NCI-H1436 (cell line): Measurements from ENCODE around the gene KIRREL3.
"Not testable (repeated sequence)": the region's sequence is repeated elsewhere in the genome, so short reads cannot be mapped to it uniquely, and the experiment has no call there.

ENCODE experiments used
- DNase-seq: peaks from one replicate; lab custom pipeline; 2025; lab: John Stamatoyannopoulos, UW

KIRREL3 gene

DNA sequence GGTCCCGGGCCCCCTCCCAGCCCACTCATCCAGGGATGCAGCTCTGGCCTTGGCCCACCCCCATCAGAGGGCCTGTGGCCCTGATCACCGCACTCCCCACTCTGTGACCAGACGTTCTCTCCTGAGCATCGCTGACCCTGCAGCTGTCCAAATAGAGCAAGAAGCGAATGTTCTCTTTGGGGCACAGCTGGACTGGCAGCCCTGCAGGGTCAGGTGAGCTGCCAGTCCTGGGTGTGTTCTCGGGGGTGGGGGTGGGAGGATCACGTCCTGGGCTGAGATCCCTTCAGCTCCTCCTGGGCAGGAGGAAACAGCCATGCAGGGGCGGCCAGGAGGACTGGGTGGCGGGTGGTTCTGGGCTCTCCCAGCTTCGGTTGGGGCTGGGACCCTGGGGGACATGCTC is 618.6 kb downstream of the KIRREL3 start:
- DNase-seq = not testable (repeated sequence)

DNA sequence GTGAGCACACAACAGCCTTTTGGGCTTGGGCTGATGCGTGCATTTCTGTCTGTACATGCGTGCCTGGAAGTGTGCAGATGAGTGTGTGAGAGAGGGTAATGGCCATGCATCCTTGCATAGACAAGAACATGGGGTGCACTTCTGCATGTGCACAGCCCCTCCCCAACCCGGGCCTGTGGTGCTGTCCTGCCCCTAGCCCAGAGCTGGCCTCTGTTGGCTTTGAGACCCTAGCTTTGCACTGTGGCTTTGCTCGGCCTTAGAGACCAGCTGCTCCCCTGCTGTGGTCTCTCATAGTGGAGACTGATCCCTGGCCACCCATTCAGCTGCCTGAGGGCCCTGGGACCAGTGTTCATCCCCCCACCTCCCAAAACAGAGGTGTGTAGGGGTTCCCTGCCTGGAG is 619.7 kb downstream of the KIRREL3 start:
- no peak for DNase-seq

DNA sequence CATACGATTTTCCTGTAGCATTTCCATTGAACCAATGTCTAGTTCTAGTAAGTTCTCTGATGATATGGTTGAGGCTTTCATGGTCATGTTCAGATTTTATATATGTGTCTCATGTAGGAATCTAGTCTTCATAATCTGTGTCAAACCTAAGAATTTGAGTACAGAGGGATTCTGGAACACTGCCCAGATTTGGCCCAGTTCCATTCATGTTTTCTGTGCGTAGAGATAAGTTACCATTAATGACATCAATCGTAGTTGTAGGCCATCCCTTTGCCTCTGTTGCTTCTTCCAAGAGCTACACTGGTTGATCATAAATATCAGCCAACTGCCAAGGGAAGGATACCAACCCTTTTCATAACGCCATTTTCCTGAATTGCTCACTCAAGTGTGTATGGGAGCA is 621.8 kb downstream of the KIRREL3 start:
- DNase-seq = no peak

DNA sequence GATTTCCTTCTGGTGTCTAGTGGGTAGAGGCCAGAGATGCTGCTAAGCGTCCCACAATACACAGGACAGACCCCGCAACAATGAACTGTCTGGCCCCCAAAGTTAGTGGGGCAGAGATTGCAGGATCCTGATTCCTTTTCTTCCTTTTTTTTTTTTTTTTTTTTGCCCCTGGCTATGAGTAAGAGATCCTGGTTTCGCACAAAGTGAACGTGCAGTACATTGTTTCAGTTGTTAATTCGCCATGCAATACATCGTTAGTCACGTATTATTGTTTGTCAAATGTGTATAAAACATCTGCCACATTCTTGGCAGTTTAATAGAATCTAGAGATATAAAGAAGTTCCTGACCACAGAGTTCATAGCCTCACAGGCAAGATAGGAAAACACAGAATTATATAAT is 624.8 kb downstream of the KIRREL3 start:
- no peak for DNase-seq

DNA sequence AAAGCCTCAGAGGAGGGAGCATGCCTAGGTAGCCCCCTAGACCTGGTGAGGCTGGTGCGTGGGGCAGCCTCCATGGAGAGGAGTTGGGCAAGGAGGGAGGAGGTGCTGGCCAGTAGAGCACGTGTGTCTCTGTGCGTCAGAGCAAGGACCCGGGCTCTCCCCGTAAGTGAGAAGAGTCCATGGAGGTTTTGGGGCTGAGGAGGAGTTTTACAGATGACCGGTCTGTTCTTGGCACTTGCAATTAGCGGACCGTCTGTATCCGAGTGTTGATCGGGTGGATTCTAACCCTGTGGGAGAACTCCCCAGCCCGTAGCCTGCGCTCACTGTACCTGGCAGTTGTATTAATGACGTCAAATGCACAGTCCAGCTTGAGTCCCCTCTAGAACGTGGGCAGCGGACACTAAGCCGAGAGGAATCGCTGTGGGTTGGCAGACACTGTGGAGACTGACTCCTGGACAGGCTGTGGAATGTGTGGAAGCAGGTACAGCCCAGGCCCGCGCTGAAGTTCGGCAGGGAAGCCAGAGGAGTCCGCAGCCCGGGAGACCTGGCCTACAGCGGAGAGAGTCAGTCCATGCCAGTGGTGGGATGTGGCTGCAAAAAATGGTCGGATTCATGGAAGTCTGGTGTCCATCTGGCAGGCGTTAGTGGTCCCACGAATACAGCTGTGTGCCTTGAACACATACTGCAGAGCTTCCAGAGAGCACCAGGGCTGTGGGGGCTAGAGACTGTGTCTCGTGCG is 625.8 kb downstream of the KIRREL3 start:
- DNase-seq = not testable (repeated sequence)

DNA sequence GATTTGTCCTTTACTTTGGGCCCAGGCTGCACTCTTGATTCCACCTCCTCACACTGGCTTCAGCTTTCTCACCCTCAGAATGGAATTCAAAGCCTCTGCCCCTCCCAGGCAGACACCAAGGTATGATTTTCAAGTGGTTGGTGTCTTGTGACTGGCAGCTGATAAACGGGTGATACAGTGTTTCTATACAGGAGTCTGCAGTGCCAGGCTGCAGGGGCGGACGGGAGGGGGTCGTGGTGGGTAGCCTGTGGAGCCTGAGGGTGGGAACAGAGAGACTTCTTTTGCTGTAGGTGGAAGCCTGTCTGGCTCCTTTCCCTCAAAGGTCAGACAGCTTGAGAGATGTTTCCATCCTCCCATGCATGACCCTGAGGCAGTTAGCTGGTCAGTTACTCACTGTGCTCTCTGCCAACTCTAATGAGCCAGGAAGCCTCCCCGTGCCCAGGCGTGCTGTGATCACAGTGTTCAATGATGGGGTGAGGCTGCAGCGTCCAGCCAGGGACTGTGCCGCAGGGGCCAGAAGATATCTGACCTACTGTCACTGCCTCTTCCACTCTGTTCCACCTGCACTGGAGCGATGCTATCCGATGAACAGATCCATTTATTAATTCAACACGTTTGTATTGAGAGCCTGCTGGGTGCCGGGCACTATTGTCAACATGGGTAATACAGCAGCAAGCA is 627.0 kb downstream of the KIRREL3 start:
- DNase-seq = not testable (repeated sequence)
